HG03378 (cell line): ENCODE results near the gene SIRT7.

ENCODE experiments used
- ATAC-seq: cut with Tn5 transposase; IDR thresholded peaks from one replicate; pipeline ENCODE4 v1.9.1; 2021; ENCODE audit warnings: mild to moderate bottlenecking, moderate library complexity; ENCODE audit not compliant: unreplicated experiment

The SIRT7 gene, protein sequence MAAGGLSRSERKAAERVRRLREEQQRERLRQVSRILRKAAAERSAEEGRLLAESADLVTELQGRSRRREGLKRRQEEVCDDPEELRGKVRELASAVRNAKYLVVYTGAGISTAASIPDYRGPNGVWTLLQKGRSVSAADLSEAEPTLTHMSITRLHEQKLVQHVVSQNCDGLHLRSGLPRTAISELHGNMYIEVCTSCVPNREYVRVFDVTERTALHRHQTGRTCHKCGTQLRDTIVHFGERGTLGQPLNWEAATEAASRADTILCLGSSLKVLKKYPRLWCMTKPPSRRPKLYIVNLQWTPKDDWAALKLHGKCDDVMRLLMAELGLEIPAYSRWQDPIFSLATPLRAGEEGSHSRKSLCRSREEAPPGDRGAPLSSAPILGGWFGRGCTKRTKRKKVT

DNA sequence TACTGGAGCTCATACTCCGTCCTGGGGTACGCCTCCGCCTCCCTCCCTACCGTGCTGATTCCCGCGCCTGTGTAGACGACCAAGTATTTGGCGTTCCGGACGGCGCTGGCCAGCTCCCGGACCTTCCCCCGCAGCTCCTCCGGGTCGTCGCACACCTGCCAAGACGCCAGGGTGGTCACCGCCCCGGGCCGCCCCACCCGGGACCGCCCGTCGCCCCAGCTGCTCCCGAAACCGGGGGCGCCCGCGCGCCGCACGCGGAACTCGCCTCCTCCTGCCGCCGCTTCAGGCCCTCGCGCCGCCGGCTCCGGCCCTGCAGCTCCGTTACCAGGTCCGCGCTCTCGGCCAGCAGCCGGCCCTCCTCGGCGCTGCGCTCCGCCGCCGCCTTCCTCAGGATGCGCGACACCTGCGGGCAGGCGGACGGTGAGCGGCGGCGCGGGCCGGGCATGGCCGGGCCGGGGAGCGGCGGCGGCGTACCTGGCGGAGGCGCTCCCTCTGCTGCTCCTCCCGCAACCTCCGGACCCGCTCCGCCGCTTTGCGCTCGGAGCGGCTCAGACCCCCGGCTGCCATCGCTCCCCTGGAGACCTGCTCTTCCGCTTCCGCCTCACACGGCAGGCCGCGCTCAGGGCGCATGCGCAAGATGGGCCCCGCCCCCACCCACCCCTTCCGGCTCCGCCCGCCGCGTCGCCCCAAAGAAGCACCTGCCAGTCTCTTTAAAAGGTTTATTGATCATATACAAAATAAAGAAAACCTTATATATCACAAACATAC is at the start of gene SIRT7:
SIRT7 (minus strand) TSS at position 612 of the 768 bp plus-strand sequence; CDS start at position 567, 45 bp downstream.
- peak; percentile 41 for ATAC-seq

DNA sequence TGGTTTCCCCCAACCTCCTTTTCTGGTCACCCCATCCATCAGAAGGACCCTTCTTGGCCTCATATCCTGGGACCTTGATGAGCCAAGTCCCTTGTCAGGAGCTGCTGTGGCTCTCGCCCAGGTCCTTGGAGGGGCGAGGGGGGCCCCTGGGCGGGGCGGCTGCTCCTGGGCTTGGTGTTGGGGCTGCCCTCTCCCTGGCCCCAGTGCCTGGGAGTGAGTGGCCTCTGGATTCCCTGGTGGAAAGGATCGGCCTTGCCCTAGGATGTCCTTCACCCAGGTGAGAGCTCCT is 49.2 kb upstream of the SIRT7 start:
- no peak for ATAC-seq

DNA sequence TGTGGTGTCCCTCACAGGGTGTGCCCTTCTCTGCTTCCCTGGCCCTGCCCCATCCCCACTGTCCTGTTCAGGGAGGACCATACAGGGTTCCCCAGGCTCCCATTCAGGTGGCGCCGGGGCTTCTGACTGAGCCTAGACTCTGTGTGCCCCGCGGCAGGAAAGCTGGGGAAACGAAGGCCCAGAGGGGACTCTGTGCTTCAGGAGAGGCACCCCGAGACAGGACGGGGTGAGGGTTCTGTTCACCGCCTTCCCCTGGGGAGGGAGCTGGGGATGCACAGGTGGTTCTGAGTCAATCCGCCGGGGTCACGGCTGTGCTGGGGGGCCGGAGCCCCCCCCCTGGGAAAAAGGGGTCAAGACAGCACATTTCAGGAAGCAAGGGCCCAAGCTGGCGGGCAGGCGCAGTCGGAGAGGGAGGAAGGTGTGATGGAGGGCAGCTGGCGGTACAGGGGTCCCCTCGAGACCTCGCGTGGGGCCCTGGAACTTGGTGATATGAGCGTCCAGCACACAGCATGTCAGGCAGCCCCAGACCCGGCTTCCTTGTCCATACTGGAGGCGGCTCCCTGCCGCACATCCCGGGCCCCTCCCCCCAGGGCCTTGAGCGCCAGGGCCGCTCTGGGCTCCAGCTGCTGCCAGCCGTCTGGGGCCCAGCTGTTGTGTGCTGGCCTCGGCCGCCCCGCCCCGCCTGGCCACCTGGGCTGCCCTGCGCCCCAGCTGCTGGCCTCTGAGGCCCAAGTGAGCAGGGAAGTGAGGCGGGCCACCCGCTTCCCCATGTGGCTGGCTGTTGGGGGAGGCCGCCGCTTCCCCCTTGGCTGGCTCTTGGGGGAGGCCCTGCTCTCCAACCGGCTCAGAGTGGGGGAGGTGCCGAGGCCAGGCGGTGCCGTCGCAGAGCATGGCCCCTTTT is 48.6 kb upstream of the SIRT7 start:
- ATAC-seq, result no peak

DNA sequence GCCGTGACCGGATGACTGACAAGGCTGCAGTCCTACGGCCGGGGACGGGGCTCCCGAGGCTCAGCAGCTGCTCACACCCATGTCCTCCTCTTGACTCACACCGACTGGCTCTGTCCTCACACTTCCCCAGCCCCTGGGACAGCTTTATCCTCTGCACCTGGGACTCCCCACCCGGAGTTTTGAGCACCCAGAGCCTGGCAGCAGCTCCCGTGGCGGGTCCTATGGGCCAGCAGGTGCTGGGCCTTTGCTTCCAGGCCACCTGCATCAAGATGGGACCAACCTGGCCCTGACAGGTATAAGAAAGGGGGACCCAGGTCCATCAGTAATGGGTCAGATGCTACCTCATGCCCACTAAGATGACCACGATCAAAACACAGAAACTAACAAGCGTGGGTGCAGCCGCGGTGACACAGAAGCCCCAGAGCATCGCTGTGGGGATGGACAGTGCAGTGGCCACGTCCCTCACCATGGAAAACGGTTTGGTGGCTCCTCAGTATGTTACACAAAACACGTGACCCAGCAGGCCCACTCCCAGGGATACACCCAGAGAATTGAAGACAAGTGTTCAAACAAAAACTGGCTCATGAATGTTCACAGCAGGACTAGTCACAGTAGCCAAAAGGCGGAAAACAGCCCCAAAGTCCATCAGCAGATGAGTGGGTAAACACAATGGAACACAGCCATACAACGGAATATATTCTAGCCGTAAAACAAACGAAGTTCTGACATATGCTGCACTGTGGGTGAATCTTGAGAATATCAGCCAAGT is 46.3 kb upstream of the SIRT7 start:
- ATAC-seq, result no peak

DNA sequence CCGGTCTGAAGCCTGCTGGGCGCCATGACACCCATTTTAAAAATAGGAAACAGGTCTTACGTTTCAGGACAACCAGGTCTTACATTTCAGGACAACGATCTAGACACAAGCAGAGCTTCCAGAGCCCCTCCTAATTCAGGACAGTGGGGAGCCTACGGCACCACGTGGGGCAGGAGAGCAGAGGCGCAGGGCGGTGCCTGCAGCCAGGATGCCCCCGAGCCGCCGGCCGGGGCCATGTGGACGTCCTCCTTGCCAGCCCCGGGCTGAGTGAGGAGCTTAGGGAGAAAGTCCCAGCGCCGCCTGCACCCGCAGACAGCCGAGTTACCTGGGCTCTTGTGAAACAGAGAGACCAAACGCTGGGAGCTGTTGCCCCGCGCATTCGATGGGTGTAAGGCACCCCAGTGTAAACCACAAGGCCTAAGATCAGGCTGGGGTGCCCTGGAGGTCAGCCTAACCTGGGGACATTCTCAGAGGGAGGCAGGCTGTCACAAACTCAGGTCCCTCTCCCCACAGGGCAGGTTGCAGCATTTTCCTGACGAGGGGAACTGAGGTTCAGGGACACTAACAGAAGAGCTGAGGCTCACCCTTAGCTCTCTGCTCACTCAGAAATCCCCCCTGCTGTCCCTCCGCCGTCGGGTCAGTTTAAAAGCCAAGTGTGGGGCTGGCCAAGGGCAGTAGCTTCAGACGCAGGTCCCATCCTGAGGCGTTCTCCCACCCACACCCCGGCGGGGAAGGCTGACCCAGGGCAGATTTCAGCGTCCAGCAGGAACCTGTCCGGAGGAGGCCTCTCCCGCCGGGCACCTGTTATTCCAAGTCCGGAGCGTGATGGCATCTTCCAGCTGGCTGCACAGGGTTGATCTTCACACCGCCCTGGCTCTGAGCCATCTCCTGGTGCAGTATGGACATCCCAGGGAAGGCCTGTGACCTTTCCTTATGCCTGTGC is 44.8 kb upstream of the SIRT7 start:
- no peak for ATAC-seq

DNA sequence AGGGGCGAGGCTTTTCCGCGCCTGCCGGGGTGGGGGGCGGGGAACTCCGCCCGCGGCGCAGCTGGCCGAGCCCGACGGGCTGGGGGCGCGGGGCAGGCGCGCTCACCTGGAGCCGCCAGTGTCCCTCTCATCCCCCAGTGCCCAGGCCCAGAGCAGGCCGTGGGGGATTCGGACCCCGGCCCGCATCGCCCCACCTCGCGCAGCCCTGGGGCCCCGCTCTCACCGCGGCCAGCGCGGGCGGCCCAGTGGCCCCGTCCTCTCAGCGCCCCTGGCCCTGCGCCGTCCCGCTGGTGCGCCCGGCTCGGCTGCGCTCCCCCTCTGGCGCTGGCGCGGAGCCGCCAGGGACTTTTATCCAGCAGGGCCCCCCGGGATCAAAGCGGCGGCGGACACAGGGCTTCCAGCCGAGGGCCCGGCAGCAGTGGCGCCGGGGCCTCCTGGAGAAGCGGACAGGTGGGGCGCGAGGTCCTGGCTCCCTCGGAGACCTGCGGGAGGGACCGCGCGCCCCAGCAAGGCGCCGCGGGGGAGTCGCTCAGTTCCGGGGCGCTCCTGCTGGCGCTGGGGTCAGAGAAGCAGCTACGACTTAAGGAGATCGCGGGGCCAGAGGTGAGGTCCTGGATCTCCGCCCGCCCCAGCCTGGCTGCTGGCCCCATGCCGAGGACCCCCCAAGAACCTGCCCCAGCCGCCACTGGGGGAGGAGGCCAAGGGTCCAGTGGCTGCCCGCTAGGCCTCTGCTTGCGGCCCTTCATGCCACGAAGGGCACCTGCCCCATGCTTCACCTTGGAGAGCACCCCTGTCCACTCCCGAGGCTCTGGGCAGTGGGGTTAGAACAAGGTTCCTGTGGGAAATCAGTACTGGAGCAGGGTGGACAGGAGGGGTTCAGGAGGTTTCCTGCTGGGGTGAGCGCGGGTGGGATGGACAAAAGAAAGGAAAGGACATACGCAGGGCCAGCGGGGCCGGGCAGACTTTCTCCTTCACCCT is 43.8 kb upstream of the SIRT7 start:
- no peak for ATAC-seq

DNA sequence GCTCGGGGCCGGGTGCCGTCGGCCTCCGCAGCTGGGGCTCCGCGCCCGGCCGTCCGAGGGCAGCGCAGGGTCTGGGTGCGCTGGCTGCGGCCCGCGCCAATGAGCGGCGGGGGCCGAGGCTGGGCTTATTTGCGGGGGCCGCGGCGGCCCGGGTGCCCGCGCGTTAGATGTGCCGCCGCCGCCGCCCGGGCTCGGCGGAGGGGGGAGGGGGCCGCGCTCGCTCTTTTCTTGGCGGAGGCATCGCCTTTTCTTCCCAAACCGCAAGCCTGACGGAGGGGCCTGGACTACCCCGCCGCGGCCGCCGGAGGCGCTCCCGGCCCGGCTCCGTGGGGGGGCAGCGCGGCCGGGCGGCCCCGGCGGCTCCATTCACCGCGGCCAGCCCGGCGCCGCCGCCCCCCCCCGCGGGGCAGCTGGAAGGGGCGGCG is 43.1 kb upstream of the SIRT7 start, which contains the start of gene NOTUM:
NOTUM (minus strand) TSS at position 101 of the 425 bp plus-strand sequence. CDS start 278 bp downstream, outside the sequence.
- no peak for ATAC-seq

DNA sequence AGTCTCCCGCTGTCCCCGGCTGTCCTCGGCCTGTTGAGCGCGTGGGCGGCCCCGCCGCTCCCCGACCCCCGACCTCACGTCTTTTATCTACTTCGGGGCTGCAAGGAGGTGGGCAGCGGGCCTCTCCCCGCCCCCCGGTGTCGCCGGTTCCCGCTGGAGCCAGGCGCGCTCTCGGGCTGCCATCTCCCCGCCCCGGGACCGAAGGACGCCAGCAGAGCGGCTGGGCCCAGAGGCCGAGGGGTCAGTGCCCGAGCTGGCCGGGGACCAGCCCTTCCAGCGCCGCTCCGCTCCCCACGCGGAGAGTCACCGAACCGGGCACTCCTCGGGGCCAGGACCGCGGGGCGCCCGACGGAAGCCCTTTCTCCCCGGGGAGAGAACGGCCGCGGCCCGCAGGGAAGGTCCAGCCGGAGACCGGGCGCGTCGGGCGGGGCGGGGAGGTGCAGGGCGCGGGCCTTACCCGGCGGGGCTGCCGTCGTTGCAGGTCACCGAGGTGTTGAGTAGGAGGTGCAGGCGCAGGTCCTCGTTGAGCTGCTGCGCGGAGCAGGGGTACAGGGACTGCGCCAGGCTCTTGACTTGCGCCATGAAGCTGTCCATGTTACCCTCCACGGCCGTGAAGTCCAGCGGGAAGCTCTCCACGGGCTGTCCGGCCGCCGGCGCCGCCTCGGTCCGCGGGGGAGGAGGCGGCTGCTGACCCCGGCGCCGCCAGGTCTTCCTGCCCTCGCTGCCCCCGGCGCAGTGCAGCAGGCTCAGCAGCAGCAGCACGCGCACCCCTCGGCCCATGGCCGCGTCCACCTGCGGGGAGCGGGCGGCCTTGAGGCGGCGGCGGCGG is 42.4 kb upstream of the SIRT7 start:
- no peak for ATAC-seq

DNA sequence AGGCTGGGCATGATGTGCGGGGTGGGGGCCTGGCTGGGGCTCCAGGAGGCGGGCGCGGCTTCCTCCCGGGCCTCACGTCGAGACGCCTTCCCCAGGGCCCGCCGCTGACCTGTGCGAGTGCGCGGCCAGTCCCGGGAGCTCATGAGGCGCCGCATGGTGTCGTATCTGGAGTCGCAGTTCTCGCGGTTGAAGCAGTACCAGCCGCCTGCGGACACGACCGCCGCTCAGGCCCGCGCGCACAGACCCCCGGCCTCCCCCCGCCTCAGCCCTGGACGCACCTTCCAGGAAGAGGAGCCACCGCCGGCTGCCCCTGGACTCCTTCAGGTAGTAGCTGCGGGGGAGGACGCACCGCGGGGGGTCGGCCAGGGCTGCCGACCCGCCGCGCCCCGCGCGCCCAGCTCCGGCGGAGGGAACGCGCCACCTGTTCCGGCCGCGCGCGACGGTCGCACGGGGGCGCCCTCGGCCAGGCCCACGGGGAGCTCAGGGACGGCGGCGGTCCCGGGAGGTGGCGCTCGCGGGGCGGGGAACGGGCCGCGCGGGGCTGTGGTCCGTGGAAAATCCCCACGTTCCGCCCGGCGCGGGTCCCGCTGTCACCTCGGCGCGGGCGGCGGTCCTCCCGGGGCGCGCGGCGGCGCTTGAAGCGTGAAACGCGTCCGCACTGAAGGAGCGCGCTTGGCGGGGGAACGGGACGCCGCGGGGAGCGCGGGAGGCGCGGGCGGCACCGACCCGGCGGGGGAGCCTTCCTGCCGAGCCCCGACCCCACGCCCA is 41.6 kb upstream of the SIRT7 start:
- ATAC-seq, result no peak

DNA sequence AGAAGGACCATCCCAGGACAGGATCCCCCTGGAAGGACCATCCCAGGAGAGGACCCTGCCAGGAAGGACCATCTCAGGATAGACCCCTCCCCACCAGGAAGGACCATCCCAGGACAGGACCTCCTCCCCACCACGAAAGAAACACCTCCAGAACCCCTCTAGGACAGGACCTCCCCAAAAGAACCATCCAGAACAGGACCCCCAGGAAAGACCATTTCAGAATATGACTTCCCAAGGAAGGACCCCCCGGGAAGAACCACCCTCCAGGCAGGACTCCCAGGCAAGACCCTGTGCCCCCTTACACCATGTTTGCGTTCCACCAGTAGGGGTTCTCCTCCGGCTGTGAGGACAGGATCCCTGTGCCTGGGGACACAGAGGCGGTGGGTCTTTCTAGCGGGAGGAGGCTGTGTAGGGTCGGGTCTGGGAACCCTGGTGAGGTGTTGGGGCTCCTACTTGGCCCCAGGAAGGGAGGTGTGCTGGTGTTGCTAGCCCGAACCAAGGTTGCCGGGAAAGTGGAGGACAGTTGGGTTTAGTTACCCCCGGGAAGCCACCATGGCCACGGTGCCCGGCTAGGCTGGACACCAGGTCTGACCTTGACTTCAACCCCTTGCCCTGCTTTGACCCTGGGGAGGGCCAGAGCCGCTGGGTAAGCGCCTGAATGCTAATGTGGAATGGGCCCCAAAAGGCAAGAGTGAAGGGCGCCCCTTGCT is 40.8 kb upstream of the SIRT7 start:
- ATAC-seq, result no peak

DNA sequence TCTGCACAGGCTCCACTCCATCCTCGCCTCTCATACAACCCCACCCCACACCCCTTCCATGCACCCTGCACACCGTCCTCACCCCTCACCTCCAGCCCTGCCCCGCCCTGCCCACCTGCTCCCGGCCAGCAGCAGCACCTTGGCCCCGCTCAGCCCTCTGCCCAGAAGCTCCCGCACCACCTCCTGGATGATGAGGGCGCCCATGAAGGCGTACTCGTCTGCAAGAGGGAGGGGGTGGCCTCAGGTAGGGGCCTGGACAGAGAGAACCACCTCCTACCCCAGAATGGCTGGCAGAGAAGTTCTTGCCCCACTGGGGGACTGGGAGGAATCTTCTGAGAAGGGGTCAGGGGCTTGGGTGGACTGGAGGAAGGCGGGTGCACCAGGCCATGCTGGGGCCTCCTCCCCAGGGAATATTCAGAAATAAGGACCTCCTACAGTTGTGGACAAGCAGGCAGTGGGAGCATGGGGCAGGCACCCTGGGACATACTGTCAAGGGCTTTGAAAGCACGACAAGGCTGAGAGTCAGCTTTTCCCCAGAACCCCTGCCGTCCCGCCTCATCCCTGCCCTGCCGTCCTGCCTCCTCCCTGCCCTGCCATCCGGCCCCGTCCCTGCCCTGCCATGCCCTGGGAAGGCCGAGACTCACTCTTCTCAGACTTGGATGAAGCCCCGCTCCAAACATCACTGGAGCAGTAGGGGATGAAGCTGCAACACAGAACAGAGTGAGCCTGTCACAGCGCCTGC is 39.9 kb upstream of the SIRT7 start:
- ATAC-seq, result no peak

DNA sequence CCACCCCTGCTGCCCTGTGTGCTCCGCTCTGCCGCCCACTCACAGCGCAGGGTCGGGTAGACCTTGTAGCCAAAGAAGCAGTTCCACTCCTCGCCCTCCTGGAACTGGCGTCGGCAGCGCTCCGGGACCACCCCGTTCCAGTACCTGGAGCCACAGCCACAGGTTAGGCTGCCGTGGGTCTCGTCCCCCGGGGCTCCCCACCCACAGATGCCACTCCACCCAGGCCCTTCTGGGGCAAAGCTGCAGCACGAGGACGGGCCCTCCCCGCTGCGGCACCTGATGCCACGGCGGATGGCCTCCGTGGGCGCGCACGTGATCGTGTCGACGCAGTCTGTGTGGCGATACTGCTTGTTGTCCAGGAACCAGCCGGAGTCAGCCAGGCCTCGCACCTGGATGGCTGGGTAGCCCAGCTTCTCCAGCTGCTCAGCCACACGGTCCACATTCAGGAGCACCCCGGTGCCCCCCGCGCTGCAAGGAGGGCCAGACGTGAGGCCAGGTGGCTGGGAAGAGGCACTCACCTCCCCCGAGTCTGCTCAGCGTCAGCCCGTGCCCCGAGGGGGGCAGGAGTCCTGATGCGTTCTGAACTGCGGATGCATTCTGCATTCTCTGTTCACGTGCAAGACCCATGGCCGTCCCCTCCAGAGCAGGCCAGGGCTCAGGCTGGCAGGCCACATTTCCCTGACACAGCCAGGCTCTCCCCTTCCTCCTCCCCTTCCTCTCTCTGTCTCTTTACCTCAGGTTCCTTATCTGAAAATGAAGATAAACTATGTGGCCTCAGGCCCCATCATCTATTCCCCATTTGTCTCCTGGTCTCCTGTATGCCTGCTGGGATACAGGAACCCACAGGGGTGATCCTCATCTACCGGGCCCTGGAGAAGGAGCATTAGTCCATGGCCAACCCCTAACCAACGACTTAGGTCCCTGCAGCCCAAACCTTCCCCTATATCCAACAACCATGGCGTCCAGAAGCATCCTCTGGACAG is 38.9 kb upstream of the SIRT7 start:
- no peak for ATAC-seq

DNA sequence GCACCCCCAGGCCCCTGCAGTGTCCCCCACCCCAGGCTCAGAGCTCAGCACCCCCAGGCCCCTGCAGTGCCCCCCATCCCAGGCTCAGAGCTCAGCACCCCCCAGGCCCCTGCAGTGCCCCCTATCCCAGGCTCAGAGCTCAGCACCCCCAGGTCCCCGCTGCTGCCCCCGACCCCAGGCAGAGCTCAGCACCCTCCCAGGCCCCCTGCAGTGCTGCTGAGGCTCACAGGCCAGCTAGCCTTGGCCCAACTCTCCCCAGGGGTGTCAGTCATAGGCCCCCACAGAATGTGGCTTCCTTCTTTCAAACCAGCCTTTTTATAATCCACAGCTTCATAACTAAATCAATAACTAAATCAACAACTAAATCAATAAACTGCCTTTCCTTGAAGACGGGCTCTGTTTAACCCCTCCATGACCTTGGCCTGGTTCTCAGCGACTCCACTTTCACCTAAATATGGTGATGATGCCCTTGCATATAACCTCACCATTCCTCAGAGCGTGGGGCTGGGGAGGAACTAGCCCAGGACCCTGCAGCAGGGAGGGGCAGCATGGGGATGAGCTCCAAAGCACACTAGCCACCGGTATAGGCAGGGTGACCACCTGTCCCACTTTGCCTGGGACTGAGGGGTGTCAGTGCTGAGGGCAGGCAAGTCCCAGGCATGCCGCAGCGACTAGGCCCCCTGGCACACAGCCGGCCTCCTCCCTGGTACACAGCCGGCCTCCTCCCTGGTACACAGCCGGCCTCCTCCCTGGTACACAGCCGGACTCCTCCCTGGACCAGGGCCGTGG is 38.0 kb upstream of the SIRT7 start:
- ATAC-seq, result no peak
